Dermis blood vessel endothelial cell (primary cell): ENCODE data around the gene TP53BP1. TPM values are rescaled to one million over a fixed set of nuclear protein-coding genes. Genes with fewer than 3 reads are reported as not detected.
A peak's percentile ranks its signal among the peaks of the same experiment; 100 is the strongest.

Experiments
- DNase-seq: peaks from one replicate; pipeline ENCODE4 v3.0.0; 2010
- total RNA-seq: library from RNA; depleted of rRNA; stranded (reverse); fragments of >200 nt; gene quantifications from 2 replicates; pipeline ENCODE4 v1.2.3, GENCODE V29; 2014

Gene TP53BP1
- total RNA-seq, 1 donor from 2014 or later = 62.6 TPM

DNA sequence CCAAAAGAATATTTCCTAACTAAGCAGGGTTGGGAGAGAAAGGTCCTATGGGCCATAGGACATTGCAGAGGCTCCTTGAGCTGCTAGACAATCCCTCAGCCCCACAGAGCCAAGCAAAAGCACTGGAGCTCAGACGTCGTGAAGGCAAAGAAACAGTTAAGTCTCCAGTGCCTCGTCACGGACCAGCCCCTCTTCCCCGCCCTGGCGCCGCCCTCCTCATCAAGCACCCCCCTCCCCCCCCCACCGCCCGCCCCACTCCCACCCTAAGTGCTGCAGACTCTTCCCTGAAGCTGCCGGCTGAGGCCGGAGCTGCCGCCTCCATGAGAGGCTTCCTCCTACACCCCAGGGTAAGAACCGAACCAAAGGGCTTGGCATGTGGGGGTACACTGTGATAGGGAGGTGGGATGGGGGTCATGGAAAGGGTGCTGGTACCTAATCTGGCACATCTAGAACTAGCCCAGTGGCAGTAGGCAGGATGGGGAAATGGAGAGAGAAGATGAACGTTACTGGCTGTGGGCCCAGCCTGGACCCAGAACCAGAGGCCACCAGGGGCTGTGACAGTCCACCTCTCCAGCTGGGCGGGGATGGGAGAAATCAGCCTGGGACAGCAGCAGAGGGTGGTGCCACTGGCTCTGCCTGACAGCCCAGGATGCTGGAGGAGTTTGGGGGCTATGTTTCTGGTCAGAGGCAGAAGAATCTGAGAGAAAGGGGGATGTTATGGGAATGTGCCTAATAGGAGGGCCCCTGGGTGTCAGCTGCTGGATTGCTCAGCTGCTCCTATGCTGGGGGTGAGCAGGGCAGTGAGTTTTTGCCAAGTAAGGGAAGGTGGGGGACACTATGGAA, 24.6 kb upstream of the TP53BP1 start, which contains the start of gene MAP1A:
TSS of gene MAP1A (plus strand) at position 255 of the 843 bp plus-strand sequence. CDS start 3,866 bp downstream, outside the sequence.
- DNase-seq = no peak

DNA sequence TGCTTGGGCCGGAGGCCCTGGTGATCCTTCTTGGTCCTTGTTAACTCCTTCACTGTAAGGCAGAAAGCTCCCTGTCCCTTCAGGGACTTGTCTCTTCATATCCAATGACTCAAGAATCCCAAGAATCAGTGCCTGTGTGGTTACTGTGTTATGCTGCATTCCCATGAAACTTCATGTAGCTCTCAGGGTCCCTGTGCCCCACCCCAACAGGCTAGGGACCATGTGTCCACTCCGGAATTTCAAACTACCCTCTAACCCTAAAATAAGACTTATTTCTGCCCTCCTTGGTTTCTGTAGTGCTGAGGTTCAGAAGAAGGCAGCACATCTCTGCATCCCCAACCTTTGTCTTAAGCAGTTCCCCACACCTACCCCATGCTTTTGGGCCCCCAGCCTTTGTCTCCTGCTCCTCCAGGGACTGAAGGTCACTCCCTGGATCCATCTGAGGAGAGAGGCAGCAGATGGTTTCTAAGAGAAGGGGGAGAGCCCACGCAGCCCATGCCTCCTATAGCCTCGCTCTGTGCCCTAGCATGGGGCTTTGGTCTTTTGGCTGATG, 23.9 kb upstream of the TP53BP1 start:
- DNase-seq = no peak

DNA sequence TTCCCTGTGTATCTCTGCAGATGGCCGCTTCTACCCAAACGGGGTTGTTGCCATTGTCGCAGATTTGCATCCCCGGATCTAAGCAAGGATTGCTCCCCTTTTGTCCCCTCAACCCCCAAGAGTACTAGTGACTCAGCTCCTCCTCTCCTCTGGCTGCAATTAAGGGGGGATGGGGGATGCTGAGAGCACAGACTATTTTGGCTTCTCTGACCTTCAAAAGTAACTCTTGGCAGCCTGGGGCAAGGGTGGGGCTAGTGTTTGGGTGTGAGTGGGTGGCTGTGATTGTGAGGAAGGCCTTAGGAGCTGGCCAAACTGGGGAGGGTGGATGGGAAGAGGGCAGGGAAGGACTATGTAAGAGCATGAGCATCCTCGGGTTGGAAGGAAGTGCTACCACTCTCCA, 23.2 kb upstream of the TP53BP1 start:
- no peak for DNase-seq

DNA sequence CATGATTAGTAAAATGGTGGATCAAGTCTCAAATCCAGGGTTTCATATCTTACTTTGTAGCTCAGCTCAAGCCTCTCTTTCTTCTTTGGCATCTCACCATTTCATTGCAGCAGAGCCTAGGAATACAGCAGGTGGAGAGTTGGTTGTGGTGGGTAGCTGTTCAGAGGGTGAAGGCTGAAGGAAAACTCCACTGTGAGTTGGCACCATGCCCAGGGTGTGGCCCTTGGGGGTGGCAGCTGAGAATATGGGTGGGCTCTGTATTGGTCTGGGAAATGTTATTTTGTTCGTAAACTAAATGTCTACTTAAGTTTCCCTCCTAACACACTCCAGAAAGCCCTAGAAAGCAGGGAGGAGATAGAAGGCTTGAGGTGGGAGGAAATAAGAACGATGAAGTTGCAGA, 22.8 kb upstream of the TP53BP1 start:
- DNase-seq = no peak

DNA sequence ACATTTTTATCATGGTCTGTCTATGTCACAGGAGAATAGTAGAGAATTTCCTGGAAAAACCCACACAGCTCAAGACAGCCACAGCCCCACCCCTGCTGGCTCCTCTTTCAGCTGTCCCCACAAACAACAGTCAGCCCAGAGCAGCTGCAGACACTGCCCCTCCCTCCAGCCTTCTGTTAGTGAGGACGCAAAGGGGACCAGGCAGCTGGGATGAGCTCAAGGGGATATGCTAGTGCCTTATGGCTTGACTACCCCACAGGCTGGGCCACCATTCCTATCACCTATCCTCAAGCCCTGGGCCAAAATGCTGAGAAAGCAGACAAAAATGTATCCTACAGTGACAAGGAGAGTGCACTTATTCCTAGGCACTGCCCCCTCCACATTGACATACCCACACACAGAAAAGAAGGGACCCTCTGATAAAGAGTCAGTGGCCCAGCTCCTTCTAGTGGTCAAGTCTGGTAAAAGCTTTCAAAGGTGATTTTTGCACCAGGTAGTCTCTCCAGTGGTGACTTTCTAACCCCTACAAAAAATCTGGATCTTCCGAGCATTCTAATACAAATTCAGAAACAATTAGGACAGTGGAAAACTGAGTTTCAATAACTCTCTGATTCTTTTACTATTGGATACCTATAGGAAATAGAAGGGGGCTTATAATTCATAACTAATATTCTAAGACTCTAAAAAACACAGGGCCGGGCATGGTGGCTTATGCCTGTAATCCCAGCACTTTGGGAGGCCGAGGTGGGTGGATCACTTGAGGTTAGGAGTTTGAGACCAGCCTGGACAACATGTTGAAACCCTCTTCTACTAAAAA, 21.5 kb upstream of the TP53BP1 start:
- DNase-seq = peak; percentile 46

DNA sequence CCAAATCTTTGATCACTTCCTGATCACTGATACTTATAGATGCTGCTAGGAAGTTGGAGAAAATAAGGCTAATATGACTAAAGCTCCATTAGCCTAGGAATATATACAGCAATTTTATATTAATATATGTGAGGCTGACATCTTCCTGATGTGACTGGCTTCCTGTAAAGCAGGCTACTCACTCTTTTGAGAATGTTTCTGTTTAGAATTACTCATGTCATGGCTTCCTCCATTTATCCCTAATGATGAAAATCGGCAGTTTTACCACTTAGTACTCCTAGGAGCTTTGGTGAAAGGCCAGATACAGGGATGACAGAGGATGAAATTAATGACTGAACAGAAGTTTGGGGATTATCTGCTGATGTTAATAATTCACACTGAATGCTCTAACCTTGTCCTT, 20.6 kb upstream of the TP53BP1 start:
- peak; percentile 31 for DNase-seq

DNA sequence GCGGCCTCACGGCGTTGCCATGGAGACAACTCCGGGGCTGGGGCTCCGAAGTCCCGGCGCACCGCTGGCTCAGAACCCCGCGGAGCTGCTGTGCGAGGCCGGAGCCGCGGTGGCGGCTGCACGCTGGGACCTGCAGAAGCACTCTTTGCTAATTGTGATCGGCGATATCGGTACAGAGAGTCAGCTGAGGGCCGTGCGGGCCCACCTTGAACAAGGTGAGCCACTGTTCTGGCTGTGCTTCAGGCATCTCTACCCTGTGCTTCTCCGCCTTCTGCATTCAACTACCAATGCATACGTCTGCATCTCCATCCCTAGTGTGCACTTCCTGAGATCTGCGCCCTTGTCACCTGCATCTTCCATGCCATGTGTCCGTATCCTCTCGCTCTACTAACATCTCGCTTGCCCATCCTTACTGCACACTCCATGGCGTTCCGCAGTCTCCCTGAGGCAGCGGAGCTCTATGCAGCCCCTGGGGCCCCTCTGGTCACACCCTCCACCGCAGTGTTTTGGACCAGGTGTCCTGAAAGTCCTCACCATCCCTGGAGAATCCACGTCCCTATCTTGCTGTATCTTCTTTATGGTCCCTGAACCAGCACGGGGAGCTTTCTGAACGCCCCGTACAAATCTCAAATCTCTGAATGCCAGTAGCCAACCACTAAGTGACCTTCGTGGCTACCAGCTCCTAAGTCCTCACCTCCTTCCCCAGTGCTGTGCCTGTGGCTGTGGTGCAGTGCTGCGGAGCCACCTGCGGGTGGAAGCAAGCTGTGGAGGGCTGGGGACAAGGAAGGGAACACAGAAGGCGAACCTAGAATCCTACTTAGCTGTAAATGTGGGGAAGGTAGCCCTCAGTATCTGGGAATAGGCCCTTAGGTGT, 18.3 kb upstream of the TP53BP1 start:
- DNase-seq = peak; percentile 45

DNA sequence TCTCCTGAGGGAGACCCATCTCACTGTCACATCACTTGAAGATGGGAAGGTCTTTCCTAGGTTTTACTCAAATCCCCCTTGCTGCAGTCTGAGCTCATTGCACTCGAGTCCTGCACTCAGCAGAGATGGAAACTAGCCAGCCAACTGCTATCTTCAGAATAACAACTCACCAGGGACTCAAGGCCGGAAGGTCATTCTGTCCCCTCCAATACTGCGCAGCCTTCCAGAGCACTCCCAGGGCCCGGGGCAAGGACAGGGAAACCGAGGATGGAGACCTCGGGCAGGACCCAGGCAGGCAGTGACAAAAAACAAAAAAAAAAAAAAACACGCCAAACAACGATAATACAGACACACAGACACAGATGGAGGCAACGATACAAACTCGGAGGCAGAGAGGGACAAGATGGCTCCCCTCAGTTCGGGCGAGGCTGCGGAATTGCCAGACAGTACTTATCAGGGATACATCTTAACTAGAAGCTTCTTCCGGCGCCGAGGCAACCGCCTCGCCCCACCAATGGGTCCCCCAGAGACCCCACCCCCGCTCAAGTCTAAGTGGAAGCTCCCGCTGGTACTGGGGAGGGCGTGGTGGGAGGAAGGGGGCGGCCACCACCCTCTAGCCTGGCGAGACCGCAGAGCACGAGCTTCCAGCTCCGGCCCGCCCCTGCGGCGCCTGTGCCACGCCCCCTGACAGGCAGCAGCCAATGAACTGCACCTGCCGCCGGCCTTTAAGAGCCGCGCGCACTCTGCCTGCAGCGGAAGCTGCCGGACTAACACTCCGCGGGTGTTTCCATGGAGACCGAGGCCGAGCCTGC, 17.4 kb upstream of the TP53BP1 start:
- peak; percentile 99 for DNase-seq

DNA sequence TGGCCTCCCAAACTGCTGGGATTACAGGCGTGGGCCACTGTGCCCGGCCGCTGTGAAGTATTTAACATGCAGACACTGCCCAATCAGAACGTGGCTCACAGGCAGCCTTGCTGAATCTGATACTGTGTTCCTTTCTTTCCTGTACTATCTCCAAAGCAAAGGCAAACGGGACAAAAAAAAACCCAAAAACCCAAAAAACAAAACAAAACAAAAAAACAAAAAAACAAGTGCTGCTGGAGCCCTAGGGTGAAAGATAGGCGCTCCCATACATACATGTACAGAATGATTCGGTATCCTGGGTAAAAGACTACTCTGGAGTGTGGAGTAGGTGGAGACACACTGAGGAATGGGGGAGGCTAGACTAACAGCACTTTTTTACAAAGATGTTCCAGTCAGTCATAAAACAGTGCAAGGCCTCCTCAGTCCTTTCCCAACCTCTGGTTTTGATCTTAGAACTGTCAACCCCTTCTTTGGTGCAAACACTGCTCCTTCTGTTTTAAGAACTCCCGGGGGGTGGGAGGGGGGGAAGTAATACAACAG, 16.8 kb upstream of the TP53BP1 start:
- DNase-seq = no peak

DNA sequence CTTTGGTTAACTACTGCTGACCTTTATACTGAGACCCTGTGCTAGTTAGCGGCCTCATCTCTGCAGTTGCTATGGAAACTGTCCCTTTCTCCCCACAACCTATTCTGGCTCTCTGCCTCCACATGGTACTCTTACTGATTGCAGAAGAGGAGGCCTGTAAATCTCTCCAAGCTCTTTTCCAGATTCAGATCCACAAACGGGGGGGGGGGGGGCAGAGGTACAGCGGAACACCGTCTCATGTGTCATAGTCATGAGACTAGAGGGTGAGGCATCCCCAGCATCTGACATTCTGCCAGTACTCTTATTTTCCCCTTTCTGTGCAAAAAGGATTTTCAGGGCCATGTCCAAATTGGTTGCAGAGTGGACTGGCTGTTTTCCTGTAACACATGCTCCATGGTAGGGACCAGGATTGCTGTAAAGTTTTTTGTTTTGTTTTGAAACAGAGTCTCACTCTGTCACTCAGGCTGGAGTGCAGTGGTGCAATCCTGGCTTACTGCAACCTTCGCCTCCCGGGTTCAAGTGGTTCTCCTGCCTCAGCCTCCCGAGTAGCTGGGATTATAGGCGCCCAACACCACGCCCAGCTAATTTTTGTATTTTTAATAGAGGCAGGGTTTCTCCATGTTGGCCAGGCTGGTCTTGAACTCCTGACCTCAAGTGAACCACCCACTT, 16.2 kb upstream of the TP53BP1 start:
- DNase-seq = no peak

DNA sequence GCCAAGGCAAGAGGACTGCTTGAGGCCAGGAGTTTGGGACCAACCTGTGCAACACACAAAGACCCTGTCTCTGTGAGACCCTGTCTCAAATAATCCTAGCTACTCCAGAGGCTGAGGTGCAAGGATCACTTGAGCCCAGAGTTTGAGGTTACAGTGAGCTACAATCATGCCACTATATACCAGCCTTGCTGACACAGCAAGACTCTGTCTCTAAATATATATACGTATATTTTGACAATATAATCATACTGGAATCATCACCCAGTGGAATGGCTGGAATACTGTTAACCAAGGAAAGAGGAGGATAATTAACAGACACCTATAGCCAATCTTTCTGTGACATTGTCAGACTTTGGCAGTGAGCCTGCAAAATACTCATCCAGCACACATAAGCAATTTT, 15.5 kb upstream of the TP53BP1 start:
- DNase-seq = no peak

DNA sequence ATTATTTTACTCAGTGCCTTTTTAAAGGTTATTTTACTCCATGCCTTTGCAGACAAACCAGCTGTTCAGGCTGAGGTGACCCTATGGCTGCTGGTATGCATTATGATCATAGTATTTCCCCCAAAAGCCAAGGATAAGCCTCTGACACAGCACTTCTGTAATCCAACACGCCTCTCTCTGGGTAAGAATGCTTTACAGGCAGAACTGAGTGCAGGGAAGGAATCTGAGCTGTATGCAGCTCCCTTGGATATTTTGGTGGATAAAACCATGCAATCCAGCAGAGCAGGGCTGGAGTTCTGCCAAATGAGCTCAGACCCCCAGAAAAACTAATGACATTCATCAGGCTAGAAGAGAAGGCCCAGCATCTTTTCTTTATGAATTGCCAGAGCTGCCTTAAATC, 12.8 kb upstream of the TP53BP1 start:
- no peak for DNase-seq

DNA sequence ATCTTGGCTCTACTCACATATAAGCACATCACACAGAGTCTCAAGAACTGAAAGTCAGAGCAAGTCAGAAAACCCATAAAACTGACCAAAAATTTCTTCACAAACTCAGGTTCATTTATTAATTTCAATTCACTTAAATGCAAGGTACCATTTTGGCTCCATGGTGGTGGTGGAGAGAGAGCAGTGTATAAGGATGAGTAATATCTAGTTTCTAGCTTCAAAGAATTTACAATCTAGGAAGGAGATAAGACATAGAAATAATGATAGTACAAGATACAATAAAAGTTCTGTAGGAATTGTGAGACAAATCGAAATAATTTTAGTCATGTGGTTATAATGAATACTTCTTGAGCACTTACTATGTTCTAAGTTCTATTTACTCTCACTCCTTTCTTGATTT, 6.7 kb upstream of the TP53BP1 start:
- DNase-seq = no peak

DNA sequence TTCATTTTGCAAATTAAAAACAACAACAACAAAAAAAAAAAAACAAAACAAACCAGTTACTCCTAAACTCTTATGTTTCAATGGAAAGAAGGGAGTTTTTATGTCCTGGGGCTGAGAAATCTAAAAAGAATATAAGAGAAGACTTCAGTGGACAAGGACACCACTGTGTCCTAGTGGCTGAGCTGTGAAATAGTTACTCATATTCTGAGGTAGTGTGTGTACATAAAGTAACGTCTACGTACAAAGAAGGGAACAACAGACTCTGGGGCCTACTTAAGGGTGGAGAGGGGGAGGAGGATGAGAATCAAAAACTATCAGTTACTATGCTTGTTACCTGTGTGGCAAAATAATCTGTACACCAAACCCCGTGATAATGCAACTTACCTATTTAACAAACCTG, 6.0 kb upstream of the TP53BP1 start:
- DNase-seq = no peak

DNA sequence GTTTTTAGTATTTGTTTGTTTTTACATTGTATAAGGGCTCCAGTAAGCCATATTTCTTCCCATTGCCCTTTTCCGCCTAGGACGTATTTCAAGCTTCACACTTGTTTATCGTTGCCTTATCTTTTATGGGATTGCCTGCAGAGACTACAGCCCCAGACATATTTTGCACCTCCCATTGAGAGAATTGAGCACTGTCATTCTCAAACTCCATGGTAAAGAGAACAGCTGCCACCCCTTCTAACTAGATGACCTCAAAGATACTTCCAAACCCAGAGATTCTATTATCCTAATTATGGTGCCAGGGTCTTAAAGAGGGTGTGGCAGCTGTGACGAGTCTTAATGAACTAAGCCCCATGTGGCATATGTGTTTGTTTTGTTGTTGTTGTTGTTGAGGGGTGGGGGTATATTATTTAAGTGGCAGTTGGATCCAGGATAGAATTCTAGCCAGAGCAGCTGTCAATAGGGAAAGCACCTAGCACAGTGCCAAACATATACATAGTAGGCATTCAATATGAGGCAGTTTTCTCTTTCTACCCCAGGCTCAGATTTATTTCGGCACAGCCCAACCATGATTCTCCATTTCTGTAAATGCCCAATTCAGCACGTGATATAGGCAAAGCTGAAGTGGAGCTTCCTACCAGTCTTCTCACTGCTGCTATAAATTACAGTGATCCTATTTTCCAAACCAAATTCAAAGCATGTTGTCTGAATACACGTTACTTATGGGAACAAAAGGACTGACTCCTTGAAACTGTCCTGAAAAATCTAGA, 932 bp upstream of the TP53BP1 start:
- DNase-seq = no peak

DNA sequence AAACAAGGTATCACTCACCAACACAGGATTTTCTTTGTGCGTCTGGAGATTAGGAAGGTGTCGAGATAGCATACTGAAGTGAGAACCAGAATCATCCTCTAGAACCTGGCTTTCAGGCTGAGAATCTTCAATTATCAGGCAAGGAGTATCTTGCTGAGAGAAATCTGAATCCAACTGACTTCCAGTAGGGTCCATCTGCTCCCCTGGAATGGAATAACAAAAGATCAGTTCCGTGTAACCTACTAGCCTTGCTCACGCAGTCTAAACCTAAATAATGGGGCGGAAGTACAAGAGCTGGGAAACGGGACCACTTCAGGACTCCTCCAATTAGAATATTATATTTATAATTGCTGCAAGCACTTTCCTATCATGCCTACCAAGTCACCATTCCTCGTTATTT, 690 bp downstream of the TP53BP1 start:
- DNase-seq = peak; percentile 15

DNA sequence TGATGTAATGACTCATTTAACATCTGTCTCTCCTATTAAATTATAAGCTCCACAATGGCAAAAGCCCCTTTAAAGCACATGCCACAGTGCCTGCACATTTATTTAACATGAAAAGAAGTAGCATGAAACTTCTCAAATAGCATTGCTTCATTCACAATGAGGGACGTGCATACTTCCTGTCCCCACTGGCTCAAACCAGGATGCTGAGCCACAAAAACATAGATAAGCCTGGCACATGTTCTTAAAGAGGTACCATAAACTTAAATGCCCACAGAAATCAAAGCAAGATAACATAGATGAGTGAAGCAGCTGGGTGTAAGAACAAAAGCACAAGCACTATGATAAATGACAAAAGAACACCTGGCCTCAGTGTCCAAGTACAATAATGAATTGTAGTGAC, 3.8 kb downstream of the TP53BP1 start:
- peak; percentile 4 for DNase-seq

DNA sequence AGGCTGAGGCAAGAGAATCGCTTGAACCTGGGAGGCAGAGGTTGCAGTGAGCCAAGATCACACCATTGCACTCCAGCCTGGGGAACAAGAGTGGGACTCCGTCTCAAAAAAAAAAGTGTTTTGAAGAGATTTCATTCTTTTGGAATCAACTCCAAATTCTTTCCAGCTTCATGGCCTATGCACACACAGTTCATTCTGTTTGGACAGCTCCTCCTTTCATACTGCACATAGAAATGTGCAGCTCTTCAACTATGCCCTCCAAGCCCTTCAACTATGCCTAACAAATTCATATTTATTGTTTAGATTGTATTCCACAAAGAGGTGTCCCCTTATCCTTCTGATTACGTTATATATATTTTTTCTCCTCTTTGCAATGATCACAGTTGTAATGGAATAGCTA, 4.2 kb downstream of the TP53BP1 start:
- no peak for DNase-seq

DNA sequence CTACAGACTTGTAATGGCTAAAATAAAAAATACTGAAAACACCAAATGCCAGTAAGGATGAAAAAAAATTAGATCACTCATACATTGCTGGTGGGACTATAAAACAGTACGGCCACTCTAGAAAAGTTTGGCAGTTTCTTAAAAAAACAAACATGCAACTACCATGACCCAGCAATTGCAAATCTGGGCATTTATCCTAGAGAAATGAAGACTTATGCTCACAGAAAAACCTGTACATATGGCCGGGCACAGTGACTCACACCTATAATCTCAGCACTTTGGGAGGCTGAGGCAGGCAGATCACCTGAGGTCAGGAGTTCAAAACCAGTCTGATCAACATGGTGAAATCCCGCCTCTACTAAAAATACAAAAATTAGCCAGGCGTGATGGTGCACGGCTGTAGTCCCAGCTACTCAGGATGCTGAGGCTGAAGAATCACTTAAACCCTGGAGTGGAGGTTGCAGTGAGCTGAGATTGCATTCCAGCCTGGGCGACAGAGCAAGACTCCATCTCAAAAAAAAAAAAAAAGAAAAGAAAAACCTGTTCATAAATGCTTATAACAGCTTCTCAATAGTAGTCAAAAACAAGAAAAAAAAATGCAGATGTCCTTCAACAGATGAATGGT, 5.6 kb downstream of the TP53BP1 start:
- no peak for DNase-seq
